ENCODE data around the gene SIPA1L3.
"Not testable (repeated sequence)": the region's sequence is repeated elsewhere in the genome, so short reads cannot be mapped to it uniquely, and the experiment has no call there.

Gene SIPA1L3

GRCh38 chr19:38221919-38222830 is 315.2 kb downstream of the SIPA1L3 start:
- DNase-seq, result no peak

DNA sequence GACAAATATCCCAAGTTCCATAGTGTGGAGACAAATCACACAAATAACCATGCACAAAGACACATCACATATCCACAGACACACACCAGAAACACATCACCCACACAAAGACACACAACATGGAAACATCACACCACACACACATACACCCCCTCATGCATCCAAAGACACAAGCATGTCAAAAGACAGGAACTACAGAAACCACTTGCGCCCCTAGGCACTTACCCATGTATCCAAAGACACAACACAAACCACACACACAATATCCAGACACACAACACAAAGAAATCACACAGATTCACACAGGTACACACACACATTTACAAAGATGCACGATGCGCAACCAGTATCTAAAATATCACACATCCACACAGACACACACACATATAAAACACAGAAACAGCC is 316.1 kb downstream of the SIPA1L3 start:
- DNase-seq, result no peak

GRCh38 chr19:38223617-38224013 is 316.6 kb downstream of the SIPA1L3 start:
- DNase-seq, result no peak

DNA sequence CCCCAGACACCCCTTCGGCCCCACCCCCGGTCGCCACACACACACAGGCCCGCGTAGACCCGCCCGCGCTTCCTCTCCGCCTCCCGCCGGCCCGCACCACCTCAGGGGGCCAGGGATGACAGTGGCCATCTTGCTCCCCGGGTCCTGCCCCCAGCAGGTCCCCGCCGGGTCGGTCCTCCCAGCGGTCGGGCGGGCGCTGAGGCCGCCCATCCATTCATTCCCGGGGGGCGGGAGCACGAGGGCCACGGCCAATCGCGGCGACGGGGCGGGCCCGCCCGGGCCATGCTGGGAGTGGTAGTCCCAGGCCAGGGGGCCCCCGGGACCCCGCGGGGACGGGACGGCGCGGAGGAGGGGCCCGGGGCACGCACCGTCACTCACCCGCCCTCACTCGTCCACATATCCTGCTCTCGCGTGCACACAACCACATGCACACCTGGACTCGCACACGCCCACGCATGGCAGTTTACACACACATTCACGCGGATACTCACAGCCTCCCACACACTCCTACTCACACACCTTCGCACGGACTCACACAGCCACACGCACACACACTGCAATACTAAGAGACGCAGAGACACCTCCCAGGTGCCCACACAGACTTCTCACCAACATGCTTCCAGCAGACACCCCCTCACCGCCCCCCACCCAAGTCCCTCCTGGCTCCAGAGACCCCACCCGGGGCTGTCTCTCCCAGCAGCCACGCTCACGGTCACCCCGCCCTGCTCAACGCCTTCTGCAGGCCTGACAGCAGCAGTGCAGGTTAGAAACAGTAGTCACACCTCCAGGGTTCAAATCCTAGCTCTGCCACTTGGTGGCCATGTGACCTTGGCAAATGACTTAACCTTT is 317.2 kb downstream of the SIPA1L3 start, which contains the start of gene DPF1:
DPF1 (minus strand) TSS at position 209 of the 849 bp plus-strand sequence; CDS start at position 129, 80 bp downstream.
- peak; percentile 52 for DNase-seq

GRCh38 chr19:38224863-38225218 is 317.8 kb downstream of the SIPA1L3 start:
- DNase-seq, result not testable (repeated sequence)

DNA sequence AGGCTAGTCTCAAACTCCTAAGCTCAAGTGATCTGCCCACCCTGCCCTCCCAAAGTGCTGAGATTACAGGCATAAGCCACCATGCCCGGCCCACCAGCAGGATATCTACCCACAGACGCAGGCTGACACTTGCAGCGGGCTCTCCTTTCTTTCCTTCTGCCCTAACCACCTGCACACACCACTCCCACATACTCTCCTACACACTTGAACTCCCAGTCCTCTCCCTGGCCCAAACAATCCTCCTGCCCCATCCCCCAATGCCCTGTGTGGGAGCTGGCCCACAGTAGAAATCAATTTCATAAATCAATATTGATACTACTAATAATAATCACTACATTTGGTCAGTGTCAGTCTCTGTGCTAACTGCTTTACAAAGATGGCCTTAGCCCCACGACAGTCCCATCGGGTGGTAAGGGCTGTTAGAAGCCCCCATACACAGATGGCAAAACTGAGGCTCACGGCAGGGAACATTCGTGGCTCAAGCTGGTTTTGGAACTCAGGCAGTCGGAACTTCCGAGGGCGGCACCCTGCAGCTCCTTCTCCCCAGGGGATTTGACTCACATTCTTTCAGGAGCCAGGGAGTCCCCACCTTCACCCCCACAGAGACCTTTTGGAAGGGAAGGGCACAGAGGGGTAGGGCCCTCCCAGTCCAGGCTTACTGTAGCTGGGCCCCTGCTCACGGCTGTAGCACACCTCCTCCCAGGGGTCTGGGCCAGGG is 320.4 kb downstream of the SIPA1L3 start:
- no peak for DNase-seq

- DNase-seq, result no peak
Measured at GRCh38 chr19:38228005-38228377, 321.0 kb downstream of the SIPA1L3 start.

DNA sequence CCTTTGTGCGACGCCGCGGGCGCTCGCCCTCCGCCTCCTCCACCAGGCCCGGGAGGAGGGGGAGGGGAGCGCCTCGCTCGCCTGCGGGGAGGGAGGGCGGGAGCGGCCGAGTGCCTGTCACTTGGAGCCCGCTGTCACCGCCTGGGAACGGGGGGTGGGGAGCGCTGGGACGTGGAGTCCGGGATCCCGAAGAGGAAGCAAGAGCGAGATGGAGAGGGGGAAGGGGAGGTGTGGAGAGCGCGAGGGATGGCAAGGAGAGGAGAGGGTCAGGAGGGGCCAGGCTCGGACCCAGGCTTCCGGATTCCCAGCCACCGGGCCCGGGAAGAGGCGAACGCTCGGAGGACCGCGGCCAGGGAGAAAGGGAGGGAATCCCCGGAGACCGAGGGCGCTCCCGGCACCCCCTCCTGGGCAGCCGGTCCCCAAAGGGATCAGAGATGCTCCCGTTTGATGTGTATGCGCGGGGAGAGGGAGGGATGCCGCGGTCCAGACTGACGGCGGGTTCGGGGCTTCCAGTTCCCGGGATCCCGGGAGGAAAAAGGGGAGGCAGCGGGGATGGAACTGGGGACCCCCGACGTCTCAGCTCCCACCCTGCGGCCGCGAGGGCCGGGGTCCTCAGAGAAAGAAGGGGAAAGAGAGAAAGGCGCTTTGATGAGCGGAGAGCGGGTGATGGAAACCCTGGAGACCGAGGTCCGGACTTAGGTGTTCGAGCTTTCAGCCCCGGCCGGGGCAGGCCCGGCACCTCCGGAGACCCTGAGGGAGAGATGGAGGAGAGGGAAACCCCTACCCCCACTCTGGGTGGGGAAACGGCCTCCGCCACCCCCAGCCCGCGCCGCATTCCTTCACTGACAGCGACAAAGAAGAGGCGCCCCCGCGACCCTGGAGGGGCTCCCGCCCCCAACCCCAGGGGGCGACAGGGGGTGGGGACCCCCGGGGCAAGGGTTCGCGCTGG is 321.8 kb downstream of the SIPA1L3 start:
- DNase-seq, result no peak

- DNase-seq, result peak; percentile 46
Measured at GRCh38 chr19:38229585-38230073, 322.6 kb downstream of the SIPA1L3 start.

DNA sequence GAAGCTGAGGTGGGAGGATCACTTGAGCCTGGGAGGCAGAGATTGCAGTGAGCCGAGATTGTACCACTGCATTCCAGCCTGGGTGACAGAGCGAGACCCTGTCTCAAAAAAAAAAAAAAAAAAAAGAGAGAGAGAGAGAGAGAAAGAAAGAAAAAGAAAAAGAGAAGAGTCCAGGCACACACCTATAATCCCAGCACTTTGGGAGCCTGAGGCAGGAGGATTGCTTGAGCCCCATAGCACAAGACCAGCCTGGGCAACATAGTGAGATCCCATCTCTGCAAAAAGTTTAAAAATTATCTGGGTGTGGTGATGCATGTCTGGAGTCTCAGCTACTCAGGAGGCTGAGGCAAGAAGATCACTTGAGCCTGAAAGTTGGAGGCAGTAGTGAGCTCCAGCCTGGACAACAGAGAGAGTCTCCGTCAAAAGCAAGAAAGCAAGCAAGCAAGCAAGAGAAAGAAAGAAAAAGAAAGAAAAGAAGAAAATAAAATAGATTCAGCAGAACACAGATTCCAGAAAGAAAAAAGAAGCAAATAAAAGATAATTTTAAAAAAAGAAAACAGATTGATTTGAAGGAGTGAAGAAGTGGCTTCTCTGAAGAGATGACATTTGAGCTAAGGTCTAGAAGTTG is 323.6 kb downstream of the SIPA1L3 start:
- not testable (repeated sequence) for DNase-seq

DNA sequence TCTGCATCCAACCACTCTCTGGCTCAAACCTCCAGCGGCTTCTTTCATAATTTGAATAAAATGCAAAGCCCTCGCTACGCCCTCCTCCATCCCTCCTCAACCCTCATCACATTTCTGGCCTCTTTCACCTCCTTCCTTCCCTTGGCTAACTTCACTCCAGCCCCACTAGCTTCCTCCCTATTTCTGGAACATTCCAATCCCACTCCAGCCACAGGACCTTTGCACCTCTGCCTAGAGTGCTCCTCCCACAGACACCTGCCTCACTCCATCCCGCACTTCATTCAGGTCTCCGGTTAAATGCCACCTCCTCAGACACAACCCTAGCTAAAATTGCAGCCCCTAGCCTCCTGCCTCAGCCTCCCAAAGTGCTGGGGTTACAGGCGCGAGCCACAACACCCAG is 324.9 kb downstream of the SIPA1L3 start:
- DNase-seq, result no peak

- peak; percentile 92 for DNase-seq
Measured at GRCh38 chr19:38233740-38234251, 326.8 kb downstream of the SIPA1L3 start.

- DNase-seq, result no peak
Measured at GRCh38 chr19:38234615-38235014, 327.6 kb downstream of the SIPA1L3 start.

DNA sequence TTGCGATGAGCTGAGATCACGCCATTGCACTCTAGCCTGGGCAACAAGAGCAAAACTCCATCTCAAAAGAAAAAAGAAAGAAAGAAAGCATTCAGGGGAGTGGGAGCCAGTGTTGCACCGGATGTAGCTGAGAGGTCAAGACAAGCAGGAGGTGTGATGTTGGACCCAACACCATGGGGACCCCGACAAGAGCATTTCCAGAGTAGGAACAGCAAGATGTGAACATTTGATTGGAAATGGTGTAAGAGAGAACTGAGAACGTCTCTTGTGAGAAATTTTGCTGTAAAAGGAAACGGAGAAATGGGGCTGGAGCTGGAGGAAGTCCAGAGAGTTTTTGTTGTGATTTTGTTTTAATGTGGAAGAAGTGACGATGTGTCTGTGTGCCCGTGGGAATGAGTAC is 332.8 kb downstream of the SIPA1L3 start:
- no peak for DNase-seq

- DNase-seq, result no peak
Measured at GRCh38 chr19:38243279-38243673, 336.3 kb downstream of the SIPA1L3 start.

DNA sequence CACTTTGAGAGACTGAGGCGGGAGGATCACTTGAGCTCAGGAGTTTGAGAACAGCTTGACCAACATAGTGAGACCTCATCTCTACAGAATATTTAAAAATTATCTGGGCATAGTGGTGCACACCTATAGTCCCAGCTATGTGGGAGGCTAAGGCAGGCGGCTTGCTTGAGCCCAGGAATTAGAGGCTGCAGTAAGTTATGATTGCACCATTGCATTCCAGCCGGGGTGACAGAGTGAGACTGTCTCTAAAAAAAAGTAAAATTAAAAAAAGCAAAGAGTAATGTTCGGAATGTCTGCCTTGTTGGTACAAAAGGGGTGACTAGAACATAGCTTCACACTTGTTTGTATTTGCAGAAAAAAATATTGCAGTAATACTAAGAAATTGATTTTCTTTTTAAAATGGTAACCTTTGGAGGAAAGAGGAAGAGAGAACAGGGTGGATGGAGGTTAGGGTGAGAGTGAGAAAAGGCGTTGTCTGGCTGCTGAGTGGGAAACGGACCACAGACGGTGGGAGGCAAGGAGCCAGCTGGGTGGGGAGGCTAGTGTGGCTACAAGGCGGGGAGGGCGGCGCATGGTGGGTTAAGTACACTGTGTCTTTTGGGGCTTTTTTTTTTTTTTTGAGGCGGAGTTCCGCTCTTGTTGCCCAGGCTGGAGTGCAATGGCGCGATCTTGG is 339.0 kb downstream of the SIPA1L3 start:
- no peak for DNase-seq

GRCh38 chr19:38247126-38247525 is 340.1 kb downstream of the SIPA1L3 start:
- DNase-seq, result no peak

DNA sequence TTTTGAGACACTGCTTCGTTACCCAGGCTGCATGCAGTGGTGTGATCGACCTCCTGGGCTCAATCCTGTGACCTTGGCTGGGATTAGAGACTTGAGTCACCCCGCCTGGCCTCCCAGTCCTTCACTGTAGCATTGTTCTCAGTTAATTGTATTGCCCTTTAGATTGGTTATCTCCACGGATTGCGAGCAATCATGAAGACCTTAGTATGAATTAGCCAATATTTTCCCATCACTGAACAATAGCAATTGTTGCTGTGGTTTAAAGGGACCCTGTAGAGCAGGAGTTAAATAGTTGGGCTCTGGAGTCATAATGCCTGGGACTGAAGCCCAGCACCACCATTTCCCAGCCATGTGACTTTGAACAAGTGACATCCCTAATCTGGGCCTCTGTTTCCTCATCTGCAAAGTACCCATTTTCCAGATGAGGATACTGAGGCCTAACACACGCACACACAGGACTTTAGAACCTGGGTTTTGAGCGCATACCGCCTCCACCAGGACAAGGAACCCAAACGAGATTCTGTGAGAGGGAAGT is 340.8 kb downstream of the SIPA1L3 start:
- no peak for DNase-seq

- no peak for DNase-seq
Measured at GRCh38 chr19:38248421-38248820, 341.4 kb downstream of the SIPA1L3 start.

DNA sequence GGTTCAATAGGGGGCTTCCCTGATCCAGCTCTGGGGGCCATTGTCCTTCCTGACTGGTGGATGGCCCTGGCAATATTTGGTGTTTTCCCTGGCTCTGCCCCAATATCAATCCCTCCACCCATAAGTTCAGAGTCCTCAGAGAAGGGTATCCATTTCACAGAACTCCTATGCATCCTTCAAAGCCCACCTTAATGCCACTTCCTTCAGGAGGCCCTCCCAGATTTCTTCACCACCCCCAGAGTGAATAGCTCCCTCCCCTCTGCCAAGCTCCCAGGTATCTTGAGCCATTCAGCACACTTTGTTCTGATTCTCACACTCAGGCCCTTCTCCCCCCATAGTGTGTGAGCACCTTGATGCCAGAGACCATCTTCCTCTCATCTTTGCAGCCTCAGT is 343.4 kb downstream of the SIPA1L3 start:
- DNase-seq, result no peak

Measured in suppressor macrophage treated with lipopolysaccharide for 4 hours (primary cell).